SH-SY5Y (cell line): ENCODE results near the gene ZNF710.

Experiments used
- GATA2 ChIP-seq: IDR thresholded peaks from 2 replicates; pipeline ENCODE4 v1.6.1; 2011; ENCODE audit warnings: mild to moderate bottlenecking, low read depth, low read length
- GATA3 ChIP-seq: IDR thresholded peaks from 2 replicates; pipeline ENCODE4 v1.6.1; 2011; ENCODE audit warnings: low read depth, mild to moderate bottlenecking, low read length, moderate library complexity

DNA sequence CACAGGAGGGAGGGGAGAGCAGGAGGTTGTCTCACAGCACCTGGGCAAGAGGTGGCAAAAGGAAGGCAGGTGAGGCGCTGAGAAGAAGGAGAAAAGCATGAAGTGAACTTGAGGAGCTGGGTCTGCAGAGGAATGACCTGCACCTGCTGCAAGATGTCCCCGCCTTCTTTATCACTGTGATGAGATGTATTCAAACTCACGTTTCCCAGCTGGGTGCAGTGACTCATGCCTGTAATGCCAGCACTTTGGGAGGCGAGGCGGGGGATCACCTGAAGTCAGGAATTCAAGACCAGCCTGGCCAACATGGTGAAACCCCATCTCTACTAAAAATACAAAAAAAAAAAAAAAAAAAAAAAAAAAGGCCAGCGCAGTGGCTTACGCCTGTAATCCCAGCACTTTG is 22.2 kb upstream of the ZNF710 start:
- no peak for TF ChIP-seq GATA2
- no peak for TF ChIP-seq GATA3
